Measurements from ENCODE around the gene FAP.

GRCh38 chr2:162184359-162184758 lies 58.9 kb downstream of the FAP start:
- TF ChIP-seq POLR2A (IDR thresholded peaks at IDR 0.05): no peak
- no peak for TF ChIP-seq CTCF (IDR thresholded peaks at IDR 0.05)
